Esophagus (tissue), 2 donors: Measurements from ENCODE around the gene ARHGAP9. TPM values are rescaled to one million over a fixed set of nuclear protein-coding genes. Genes with fewer than 3 reads are reported as not detected.

Experiments used
- H3K27ac ChIP-seq, 2 donors: one replicate each; pipeline ENCODE4 v1.5.1; 2013; ENCODE audit warnings: low read depth in 2 of 2, mild to moderate bottlenecking in 2 of 2, inconsistent platforms in 1 of 2, low read length in 1 of 2, moderate library complexity in 1 of 2
- H3K27me3 ChIP-seq, 2 donors: one replicate each; pipeline ENCODE4 v1.6.1; 2013; ENCODE audit warnings: low read length in 2 of 2, control low read depth in 1 of 2, mild to moderate bottlenecking in 1 of 2; ENCODE audit not compliant: insufficient read depth in 2 of 2, control insufficient read depth in 1 of 2
- H3K36me3 ChIP-seq, 2 donors: one replicate each; pipeline ENCODE4 v1.6.1; 2013; ENCODE audit warnings: low read length in 1 of 2; ENCODE audit not compliant: control insufficient read depth in 2 of 2, insufficient read depth in 2 of 2
- H3K4me1 ChIP-seq, 2 donors: one replicate each; pipeline ENCODE4 v1.6.1; 2013; ENCODE audit warnings: low read length in 1 of 2; ENCODE audit not compliant: control insufficient read depth in 2 of 2, insufficient read depth in 2 of 2
- H3K4me3 ChIP-seq, 2 donors: one replicate each; pipeline ENCODE4 v1.5.1; 2013; ENCODE audit warnings: low read length in 2 of 2, mild to moderate bottlenecking in 2 of 2, low read depth in 1 of 2, moderate library complexity in 1 of 2
- H3K9me3 ChIP-seq, 2 donors: one replicate each; pipeline ENCODE4 v1.6.1; 2013; ENCODE audit warnings: mild to moderate bottlenecking in 2 of 2, low read depth in 1 of 2, low read length in 1 of 2, moderate library complexity in 1 of 2; ENCODE audit not compliant: control insufficient read depth in 2 of 2, insufficient read depth in 1 of 2
- WGBS, 2 donors: extraction: QIAGEN DNeasy Blood & Tissue Kit; methylation state at CpG; one replicate each; pipeline ENCODE4 v1.1.7; 2013; 5-methylcytosine and 5-hydroxymethylcytosine counted together
- polyA plus RNA-seq, 2 donors: library from polyadenylated mRNA; stranded (reverse); fragments of 200-250 nt; gene quantifications; one replicate each; pipeline ENCODE4 v1.2.3, GENCODE V29; 2013
- donor health status: healthy with polysubstance abuse.
- donor health status: Bipolar disorder and iron deficiency.

ARHGAP9 gene
- polyA plus RNA-seq, 2 donors: 4.3 to 9.2 TPM

DNA sequence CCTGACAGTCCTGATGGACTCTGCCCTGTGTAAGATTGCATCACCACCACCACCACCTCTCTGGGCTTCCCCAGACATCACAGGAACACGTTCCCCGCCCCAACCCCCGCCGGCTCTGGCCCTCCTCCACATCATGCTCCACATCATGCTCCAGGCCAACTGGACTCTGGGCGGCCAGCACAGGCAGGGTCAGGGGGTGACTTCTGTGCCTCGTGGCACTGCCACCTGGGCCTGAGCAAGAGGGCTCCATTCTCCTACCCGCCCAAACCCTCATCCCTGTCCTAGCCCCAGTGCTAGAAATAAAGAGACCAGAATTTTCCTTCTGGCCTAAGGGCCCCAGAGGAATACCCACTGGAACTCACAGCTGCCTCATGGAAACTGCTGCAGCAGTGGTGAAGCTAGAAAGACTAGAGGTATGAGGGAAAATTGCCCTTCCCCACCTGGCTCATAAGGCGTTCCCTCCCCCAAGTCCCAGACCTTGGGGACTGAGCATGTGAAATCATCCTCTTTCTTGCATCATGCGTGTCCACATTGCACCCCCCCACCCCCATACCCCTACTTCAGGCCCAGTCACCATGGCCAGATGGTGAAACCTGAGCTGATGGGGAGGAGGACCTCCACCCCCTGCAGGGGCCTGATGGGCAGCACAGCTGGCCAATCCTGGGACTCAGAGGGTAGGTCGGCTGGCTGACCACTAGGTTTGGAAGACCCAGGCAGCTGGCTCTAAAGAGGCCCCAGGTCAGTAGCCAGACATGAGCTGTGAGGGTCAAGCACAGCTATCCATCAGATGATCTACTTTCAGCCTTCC lies 24.9 kb downstream of the ARHGAP9 start, which contains the start of gene INHBE:
INHBE (plus strand) TSS at position 742 of the 808 bp plus-strand sequence. CDS start 230 bp downstream, outside the sequence.
- no peaks in the 10 kb centered on the region for H3K27me3 ChIP-seq
- no peak within 1 kb of the TSS for H3K27ac ChIP-seq
- 65 to 70% methylated on average over 10 of the region's 10 CpGs for WGBS, 2 donors
- H3K4me1 ChIP-seq: no peaks in the 10 kb centered on the region
- no peaks in the 10 kb centered on the region for H3K9me3 ChIP-seq
- H3K4me3 ChIP-seq: no peak within 1 kb of the TSS
- no peaks in the 10 kb centered on the region for H3K36me3 ChIP-seq

DNA sequence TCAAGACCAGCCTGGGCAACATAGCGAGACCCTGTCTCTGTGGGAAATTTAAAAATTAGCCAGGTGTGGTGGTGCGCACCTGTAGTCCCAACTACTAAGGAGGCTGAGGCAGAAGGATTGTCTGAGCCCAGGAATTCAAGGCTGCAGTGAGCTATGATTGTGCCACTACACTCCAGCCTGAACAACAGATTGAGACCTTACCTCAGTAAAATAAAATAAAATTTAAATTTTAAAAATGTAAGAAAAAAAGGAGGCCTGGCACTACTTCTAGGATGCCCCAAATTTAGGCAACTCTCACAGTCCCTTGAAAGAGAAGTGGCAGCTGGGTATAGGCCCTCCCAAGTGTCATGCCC lies 25.5 kb downstream of the ARHGAP9 start:
- WGBS, 2 donors: 95 to 96% methylated on average over 2 of the region's 2 CpGs

DNA sequence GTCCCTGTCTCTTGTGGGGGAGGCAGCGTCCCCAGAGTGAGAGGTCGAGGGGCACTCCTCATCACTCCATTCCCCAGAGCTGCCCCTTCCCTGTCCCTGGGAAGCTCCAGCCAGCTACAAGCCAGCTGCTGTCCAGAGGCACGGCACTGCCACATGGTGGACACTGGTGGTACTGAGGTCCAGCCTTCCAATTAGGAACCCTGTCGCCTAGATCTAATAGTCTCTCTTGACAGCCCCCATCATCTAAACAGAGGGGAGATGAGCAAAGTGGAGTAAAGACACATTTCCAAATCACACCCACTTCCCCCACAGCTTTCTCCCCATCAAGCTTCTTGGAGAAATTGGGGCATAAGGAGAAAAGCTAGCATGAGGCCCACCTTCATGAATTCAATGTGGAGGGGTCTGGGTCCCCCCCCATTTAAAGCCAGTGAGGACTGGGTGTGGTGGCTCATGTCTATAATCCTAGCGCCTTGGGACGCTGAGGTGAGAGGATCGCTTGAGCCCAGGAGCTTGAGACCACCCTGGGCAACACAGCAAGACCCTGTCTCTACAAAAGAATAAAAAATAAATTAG lies 26.6 kb downstream of the ARHGAP9 start:
- Histone ChIP-seq H3K9me3 (no peaks in the 10 kb centered on the region), H3K4me1 (no peaks in the 10 kb centered on the region), H3K4me3 (no peak overlapping the region), H3K27ac (no peak overlapping the region), H3K27me3 (no peaks in the 10 kb centered on the region), H3K36me3 (no peaks in the 10 kb centered on the region)
- WGBS, 2 donors: 21 to 22% methylated on average over 7 of the region's 7 CpGs

More for the DNA sequence above, 25.5 kb downstream of the ARHGAP9 start:
- H3K27ac ChIP-seq: no peak overlapping the region
- no peak overlapping the region for H3K4me3 ChIP-seq
- H3K27me3 ChIP-seq: no peaks in the 10 kb centered on the region
- H3K9me3 ChIP-seq: no peaks in the 10 kb centered on the region
- no peaks in the 10 kb centered on the region for H3K4me1 ChIP-seq
- H3K36me3 ChIP-seq: no peaks in the 10 kb centered on the region

DNA sequence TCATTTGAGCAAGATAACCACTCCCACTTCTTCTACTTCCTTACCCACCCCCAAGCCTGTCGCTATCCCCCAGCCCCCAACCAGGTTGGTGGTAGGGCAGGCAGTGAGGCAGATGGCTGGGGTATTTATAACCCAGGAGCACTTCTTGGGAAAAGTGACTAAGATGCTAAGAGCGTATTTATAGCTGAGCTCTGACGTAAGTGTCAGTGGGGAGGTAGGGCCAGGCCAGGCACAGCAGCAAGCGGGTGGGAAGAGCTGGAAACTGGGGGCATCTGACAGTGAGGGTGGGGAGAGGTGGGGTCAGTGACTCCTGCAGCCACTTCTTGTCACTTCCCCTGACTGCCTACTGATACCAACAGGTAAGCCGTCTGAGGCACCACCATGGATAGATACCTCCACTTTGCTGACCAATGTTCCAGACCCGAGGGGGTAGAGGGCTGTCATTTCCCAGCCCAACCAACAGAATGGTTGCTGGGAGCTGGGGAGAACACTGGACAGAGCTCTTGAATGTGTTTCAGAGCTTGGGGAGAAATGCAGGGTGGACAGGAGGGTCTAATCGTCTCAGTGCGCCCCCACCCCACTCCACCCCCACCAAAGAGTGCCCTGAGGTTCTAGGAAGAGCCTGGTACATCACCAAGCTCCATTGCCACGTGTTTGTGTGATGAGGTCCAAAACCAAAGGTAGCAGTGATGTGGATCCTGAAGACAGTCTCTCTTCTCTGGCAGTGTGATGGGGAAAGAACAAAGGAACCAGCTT lies 27.3 kb downstream of the ARHGAP9 start:
- Histone ChIP-seq H3K9me3 (no peaks in the 10 kb centered on the region), H3K4me1 (no peaks in the 10 kb centered on the region), H3K27me3 (no peaks in the 10 kb centered on the region), H3K4me3 (no peak overlapping the region), H3K27ac (no peak overlapping the region), H3K36me3 (no peaks in the 10 kb centered on the region)
- WGBS, 2 donors: 29 to 37% methylated on average over 9 of the region's 9 CpGs

DNA sequence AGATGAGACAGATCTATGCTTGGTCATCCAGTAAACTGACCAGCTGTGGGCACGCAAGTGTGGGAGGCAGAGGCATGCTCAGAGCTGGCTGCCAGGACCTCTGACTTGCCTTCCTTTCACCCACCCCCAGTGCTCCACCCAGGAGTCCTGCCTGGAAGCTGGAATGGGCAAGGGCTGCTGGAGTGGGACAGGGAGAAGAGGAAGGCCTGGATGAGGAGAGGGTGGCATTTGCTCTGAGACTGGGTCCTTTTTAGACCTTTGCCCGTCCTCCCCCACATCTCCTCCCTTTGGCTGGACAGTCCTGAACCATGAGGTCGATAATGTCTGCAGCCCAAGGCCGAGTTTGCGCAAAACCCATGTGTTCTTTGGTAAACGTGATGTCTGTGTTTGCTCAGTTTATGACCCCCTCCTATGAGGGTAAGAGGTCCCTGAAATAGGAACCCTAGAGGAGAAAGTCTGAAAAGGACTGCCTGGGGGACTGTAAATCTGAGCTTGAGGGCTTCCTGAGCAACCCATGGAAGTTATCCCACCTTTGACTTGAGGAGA lies 28.4 kb downstream of the ARHGAP9 start:
- WGBS, 2 donors: 64 to 82% methylated on average over 6 of the region's 6 CpGs

DNA sequence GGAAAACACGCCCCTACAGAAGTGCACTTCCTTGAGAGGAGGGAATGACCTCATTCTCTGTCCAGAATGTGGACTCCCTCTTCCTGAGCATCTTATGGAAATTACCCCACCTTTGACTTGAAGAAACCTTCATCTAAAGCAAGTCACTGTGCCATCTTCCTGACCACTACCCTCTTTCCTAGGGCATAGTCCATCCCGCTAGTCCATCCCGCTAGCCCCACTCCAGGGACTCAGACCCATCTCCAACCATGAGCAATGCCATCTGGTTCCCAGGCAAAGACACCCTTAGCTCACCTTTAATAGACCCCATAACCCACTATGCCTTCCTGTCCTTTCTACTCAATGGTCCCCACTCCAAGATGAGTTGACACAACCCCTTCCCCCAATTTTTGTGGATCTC lies 29.6 kb downstream of the ARHGAP9 start:
- WGBS, 2 donors: 76 to 88% methylated on average over 3 of the region's 3 CpGs
- Histone ChIP-seq H3K9me3 (no peaks in the 10 kb centered on the region), H3K36me3 (no peaks in the 10 kb centered on the region), H3K27ac (no peak overlapping the region), H3K4me1 (no peaks in the 10 kb centered on the region), H3K4me3 (no peak overlapping the region), H3K27me3 (no peaks in the 10 kb centered on the region)

More for the DNA sequence above, 28.4 kb downstream of the ARHGAP9 start:
- Histone ChIP-seq H3K36me3 (no peaks in the 10 kb centered on the region), H3K27ac (no peak overlapping the region), H3K27me3 (no peaks in the 10 kb centered on the region), H3K9me3 (no peaks in the 10 kb centered on the region), H3K4me3 (no peak overlapping the region), H3K4me1 (no peaks in the 10 kb centered on the region)

DNA sequence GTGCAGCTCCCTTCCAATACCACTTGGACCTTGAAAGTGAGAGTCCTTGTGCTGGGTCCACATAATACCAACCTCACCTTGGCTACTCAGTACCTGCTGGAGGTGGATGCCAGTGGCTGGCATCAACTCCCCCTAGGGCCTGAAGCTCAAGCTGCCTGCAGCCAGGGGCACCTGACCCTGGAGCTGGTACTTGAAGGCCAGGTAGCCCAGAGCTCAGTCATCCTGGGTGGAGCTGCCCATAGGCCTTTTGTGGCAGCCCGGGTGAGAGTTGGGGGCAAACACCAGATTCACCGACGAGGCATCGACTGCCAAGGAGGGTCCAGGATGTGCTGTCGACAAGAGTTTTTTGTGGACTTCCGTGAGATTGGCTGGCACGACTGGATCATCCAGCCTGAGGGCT lies 30.3 kb downstream of the ARHGAP9 start:
- Histone ChIP-seq H3K27me3 (no peaks in the 10 kb centered on the region), H3K27ac (no peak overlapping the region), H3K36me3 (no peaks in the 10 kb centered on the region), H3K4me1 (no peaks in the 10 kb centered on the region), H3K4me3 (no peak overlapping the region), H3K9me3 (no peaks in the 10 kb centered on the region)
- 97 to 98% methylated on average over 7 of the region's 7 CpGs for WGBS, 2 donors

DNA sequence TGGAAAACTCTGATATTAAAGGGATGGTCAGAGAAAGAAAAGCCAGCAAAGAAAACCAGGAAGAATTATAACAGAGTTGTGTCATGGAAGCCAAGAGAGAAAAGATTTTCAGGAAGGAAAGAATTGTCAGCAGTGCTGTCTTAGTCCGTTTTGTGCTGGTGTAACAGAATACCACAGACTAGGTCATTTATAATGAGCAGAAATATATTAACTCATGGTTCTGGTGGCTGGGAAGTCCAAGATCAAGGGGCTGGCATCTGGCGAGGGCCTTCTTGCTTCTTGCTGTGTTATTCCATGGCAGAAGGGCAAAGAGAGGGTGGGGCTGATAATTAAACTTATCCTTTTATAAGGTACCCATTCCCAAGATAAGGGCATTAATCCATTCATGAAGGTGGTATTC lies 31.0 kb downstream of the ARHGAP9 start:
- Histone ChIP-seq H3K4me3 (no peak overlapping the region), H3K27me3 (no peaks in the 10 kb centered on the region)
- 82 to 94% methylated on average over 2 of the region's 2 CpGs for WGBS, 2 donors

DNA sequence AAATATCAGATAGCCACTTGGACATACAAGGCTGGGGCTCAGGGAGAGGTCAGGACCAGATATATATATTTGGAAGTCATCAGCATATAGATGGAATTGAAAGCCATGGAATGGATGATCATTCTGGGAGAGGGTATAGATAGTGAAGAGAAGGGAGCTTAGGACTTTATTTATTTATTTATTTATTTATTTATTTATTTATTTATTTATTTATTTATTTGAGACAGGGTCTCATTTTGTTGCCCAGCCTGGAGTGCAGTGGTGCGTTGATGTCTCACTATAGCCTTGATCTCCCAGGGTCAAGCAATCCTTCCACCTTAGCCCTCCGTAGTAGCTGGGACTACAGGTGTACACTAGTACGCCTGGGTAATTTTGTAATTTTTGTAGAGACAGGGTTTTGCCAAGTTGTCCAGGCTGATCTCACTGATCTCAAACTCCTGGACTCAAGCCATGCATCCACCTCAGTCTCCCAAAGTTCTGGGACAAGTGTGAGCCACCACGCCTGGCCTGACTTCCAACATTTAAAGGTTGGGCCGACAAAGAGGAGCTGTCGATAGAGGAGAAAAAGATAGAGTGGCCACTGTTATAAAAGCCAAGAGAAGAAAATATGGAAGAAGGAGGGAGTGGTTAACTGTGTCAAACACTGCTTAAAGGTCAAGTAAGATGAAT lies 33.2 kb downstream of the ARHGAP9 start:
- Histone ChIP-seq H3K4me3 (no peak overlapping the region), H3K27me3 (no peaks in the 10 kb centered on the region), H3K4me1 (no peaks in the 10 kb centered on the region), H3K36me3 (no peaks in the 10 kb centered on the region), H3K9me3 (no peaks in the 10 kb centered on the region), H3K27ac (no peak overlapping the region)
- WGBS, 2 donors: 98% methylated on average over 6 of the region's 6 CpGs

More for the DNA sequence above, 31.0 kb downstream of the ARHGAP9 start:
- H3K27ac ChIP-seq: no peak overlapping the region
- H3K9me3 ChIP-seq: no peaks in the 10 kb centered on the region
- no peaks in the 10 kb centered on the region for H3K36me3 ChIP-seq
- H3K4me1 ChIP-seq: no peaks in the 10 kb centered on the region
